GDM1 (cell line): Measurements from ENCODE around the gene COX6B1.
A peak's percentile ranks its signal among the peaks of the same experiment; 100 is the strongest.
"Not testable (repeated sequence)": the region's sequence is repeated elsewhere in the genome, so short reads cannot be mapped to it uniquely, and the experiment has no call there.

Experiments used
- DNase-seq: peaks from one replicate; lab custom pipeline; 2025; lab: John Stamatoyannopoulos, UW

COX6B1 gene

GRCh38 chr19:35633727-35634440, 14.2 kb upstream of the COX6B1 start:
- DNase-seq, result no peak

GRCh38 chr19:35636651-35637050, 11.5 kb upstream of the COX6B1 start:
- DNase-seq, result no peak

GRCh38 chr19:35637165-35637564, 11.0 kb upstream of the COX6B1 start:
- DNase-seq, result no peak

GRCh38 chr19:35639321-35639639, 8.8 kb upstream of the COX6B1 start:
- no peak for DNase-seq

- DNase-seq, result no peak
Measured at GRCh38 chr19:35639863-35640262, 8.3 kb upstream of the COX6B1 start.

- no peak for DNase-seq
Measured at GRCh38 chr19:35641515-35642151, 6.5 kb upstream of the COX6B1 start, which contains the start of gene ETV2. Gene ETV2 (plus strand): TSS chr19:35641745. CDS start chr19:35642461, 716 bp downstream.

- no peak for DNase-seq
Measured at GRCh38 chr19:35642312-35642711, 5.8 kb upstream of the COX6B1 start.

- DNase-seq, result no peak
Measured at GRCh38 chr19:35642798-35643254, 5.3 kb upstream of the COX6B1 start.

- DNase-seq, result peak; percentile 75
Measured at GRCh38 chr19:35643255-35644205, 4.6 kb upstream of the COX6B1 start.

GRCh38 chr19:35644206-35644986, 3.7 kb upstream of the COX6B1 start:
- DNase-seq, result peak; percentile 93

- DNase-seq, result peak; percentile 70
Measured at GRCh38 chr19:35644987-35645679, 3.0 kb upstream of the COX6B1 start.

- no peak for DNase-seq
Measured at GRCh38 chr19:35645680-35646511, 2.2 kb upstream of the COX6B1 start.

GRCh38 chr19:35650581-35650980, 2.5 kb downstream of the COX6B1 start:
- peak; percentile 16 for DNase-seq

- not testable (repeated sequence) for DNase-seq
Measured at GRCh38 chr19:35654828-35655227, 6.7 kb downstream of the COX6B1 start.

GRCh38 chr19:35655600-35655999, 7.5 kb downstream of the COX6B1 start:
- no peak for DNase-seq

GRCh38 chr19:35656700-35657099, 8.6 kb downstream of the COX6B1 start:
- DNase-seq, result no peak

GRCh38 chr19:35657904-35658700, 10.0 kb downstream of the COX6B1 start:
- DNase-seq, result no peak

GRCh38 chr19:35661995-35662340, 13.8 kb downstream of the COX6B1 start:
- no peak for DNase-seq

GRCh38 chr19:35663981-35664380, 15.9 kb downstream of the COX6B1 start:
- no peak for DNase-seq
